Testis (tissue), 3 donors: ENCODE results near the gene DUSP2. TPM values are rescaled to one million over a fixed set of nuclear protein-coding genes. Genes with fewer than 3 reads are reported as not detected.

Experiments
- DNase-seq: peaks from one replicate; pipeline ENCODE4 v3.0.0-alpha.2; 2019
- H3K27ac ChIP-seq, 2 donors: fragments of 200-600 bp; sonication (generic); one replicate each; pipeline ENCODE4 v1.5.1; 2019
- H3K27me3 ChIP-seq: fragments of 200-600 bp; sonication (generic); one replicate; pipeline ENCODE4 v1.5.1; 2019
- H3K36me3 ChIP-seq: fragments of 200-600 bp; sonication (generic); one replicate; pipeline ENCODE4 v1.5.1; 2017; ENCODE audit warnings: low read depth; ENCODE audit errors: missing control alignments
- H3K4me1 ChIP-seq: fragments of 200-600 bp; sonication (generic); one replicate; pipeline ENCODE4 v1.5.1; 2019
- H3K4me3 ChIP-seq, 2 donors: fragments of 200-600 bp; sonication (generic); one replicate each; pipeline ENCODE4 v1.5.1; 2017 to 2019
- H3K9me3 ChIP-seq: fragments of 200-600 bp; sonication (generic); one replicate; pipeline ENCODE4 v1.5.1; 2017
- CTCF ChIP-seq, 3 experiments: fragments of 450-650 bp in 2 of 3; fragments of 200-600 bp in 1 of 3; sonication (generic) in 1 of 3; IDR thresholded peaks; one replicate each; pipeline ENCODE4 v1.5.1; 2016 to 2019; ENCODE audit warnings: antibody characterized with exemption in 3 of 3, mild to moderate bottlenecking in 2 of 3, moderate library complexity in 1 of 3
- POLR2A ChIP-seq: fragments of 450-650 bp; IDR thresholded peaks from one replicate; pipeline ENCODE4 v1.6.1; 2017; ENCODE audit warnings: antibody characterized with exemption, mild to moderate bottlenecking, moderate library complexity
- WGBS, 2 donors: methylation state at CpG; one replicate each; pipeline ENCODE4 v1.1.5; 2018; 5-methylcytosine and 5-hydroxymethylcytosine counted together
- intact Hi-C: fragments of 100-400 bp; cut with DNase I; formaldehyde crosslinking; loops from one replicate; pipeline ENCODE4 v1.15.1; 2023; ENCODE audit warnings: low total_unique reads
- polyA plus RNA-seq: library from polyadenylated mRNA; stranded (reverse); fragments of 350-450 nt; fragmentation: Illumina TruSeq; extraction: RNeasy Lipid Tissue Mini Kit (QIAGEN cat#74804); gene quantifications from one replicate; pipeline ENCODE4 v1.2.3, GENCODE V29; 2014; ENCODE audit warnings: low read depth, low replicate concordance; ENCODE audit not compliant: insufficient read depth
- total RNA-seq, 2 donors: library from RNA; depleted of rRNA; stranded (reverse); fragments of >200 nt; gene quantifications; one replicate each; pipeline ENCODE4 v1.2.3, GENCODE V29; 2016

The DUSP2 gene
- total and polyA plus RNA-seq, 3 donors from 2014 or later = 5.7 to 16.5 (median 6.3) TPM

DNA sequence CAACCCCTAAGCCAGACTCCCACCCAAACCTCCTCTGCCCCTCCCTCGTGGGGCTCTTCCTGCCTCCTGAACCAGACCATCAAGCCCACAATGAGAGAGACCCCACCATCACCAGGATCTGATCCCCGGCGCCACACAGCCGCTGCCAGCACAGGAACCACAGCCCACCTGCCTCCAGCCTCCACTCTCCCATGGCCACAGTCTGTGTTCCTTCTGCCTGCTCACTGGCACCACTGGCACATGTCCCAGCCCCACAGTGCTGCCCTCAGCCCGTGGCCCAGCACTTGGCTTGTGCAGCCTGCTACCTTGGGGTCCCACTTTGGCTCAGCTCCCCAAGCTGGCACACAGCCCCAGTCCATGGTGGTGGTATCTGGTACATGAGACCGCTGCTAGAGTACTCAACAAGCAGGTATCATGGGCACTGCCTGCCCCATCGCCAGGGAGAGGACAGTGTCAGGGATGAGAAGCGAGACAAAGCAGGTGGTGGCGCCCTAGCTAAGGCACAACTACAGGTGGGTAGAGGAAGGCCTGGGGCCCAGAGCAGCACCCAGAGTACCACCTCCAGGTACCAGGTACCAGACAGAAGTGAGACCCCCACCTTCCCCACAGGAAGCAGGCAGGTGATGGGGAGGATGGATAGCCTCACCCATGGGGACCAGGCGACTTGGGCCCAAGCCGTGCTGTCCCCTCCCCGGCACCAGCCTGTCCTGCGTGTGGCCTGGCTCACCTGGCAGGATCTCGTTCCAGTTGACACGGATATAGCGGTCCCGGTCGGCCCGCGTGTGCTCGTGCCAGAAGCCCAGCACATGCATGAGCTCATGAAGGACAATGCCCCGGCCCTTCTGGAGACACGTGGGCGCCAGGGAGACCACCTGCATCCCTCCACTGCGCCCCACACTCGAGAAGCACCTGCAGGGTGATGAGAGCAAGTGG lies 13.2 kb downstream of the DUSP2 start:
- WGBS, 2 donors = 95 to 96% methylated on average over 10 to 25 of the region's 26 CpGs
- H3K4me3 ChIP-seq = no peak overlapping the region
- DNase-seq = no peak
- no peaks in the 10 kb centered on the region for H3K27me3 ChIP-seq
- intact Hi-C loops = no loop called here
- no peaks in the 10 kb centered on the region for H3K36me3 ChIP-seq
- H3K4me1 ChIP-seq = no peaks in the 10 kb centered on the region
- H3K27ac ChIP-seq = no peak overlapping the region
- no peaks in the 10 kb centered on the region for H3K9me3 ChIP-seq
- TF ChIP-seq CTCF (IDR thresholded peaks at IDR 0.05) = no peak
- TF ChIP-seq POLR2A = no peak

DNA sequence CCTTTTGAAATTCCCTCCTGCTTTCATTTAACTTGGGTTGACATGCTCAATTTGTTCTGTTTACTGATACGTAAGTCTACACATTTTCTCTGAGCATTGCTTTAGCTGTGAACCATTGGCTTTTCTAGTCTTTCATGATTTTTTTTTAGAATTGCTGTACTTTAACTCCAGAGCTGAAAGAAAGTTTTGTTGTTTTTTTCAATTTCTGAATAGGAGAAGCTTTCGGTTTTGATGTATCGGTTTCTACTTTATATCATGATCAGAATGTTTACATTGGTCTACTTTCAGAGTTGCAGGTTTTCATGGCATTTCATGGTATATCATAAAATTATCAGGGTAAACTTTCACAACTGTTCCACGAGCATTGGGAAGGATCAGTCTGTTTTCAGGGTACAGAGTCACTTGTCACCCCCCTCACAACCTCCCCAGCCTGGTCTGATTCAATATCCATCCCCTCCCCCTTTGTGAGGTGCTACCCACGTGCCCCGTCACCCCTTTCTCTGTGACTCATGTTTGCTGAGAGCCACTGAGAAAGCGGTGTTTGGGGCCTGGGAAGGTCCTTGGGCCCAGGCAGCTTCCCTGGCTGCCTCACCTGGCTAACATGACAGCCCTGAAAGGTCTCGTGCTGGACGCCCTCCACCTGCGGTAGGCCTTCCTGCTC lies 14.0 kb downstream of the DUSP2 start:
- 83 to 85% methylated on average over 10 of the region's 10 CpGs for WGBS, 2 donors
- TF ChIP-seq POLR2A (no peak), CTCF (IDR thresholded peaks at IDR 0.05) (no peak)

DNA sequence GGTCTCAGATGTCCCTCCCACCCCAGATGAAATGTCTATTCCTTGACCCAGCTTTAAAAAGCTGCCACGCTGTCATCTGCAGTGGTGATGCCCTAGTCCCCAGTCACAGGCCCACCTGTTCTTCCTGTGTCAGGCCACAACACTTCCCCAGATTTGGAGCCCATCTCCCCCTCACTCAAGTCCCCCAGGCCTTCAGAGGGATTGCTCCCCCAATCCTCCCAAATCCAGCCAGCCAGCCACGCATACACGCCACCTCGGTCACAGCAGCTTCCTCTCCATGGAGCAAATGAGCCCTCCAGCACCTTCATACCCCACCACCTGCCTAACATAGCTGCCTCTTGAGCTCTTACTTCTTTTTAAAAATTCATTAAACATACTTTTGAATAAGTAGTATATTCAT lies 14.8 kb downstream of the DUSP2 start:
- H3K27ac ChIP-seq = no peak overlapping the region
- no peak for TF ChIP-seq POLR2A
- TF ChIP-seq CTCF (IDR thresholded peaks at IDR 0.05) = no peak
- no peaks in the 10 kb centered on the region for H3K4me1 ChIP-seq
- intact Hi-C loops = no loop called here
- 95 to 96% methylated on average over 4 of the region's 4 CpGs for WGBS, 2 donors
- H3K27me3 ChIP-seq = no peaks in the 10 kb centered on the region
- H3K9me3 ChIP-seq = no peaks in the 10 kb centered on the region
- H3K36me3 ChIP-seq = no peaks in the 10 kb centered on the region
- DNase-seq = no peak
- no peak overlapping the region for H3K4me3 ChIP-seq

More for the DNA sequence above, 14.0 kb downstream of the DUSP2 start:
- Histone ChIP-seq H3K4me3 (no peak overlapping the region), H3K36me3 (no peaks in the 10 kb centered on the region), H3K27ac (no peak overlapping the region), H3K9me3 (no peaks in the 10 kb centered on the region), H3K27me3 (no peaks in the 10 kb centered on the region), H3K4me1 (no peaks in the 10 kb centered on the region)
- intact Hi-C loops = no loop called here
- DNase-seq = no peak

DNA sequence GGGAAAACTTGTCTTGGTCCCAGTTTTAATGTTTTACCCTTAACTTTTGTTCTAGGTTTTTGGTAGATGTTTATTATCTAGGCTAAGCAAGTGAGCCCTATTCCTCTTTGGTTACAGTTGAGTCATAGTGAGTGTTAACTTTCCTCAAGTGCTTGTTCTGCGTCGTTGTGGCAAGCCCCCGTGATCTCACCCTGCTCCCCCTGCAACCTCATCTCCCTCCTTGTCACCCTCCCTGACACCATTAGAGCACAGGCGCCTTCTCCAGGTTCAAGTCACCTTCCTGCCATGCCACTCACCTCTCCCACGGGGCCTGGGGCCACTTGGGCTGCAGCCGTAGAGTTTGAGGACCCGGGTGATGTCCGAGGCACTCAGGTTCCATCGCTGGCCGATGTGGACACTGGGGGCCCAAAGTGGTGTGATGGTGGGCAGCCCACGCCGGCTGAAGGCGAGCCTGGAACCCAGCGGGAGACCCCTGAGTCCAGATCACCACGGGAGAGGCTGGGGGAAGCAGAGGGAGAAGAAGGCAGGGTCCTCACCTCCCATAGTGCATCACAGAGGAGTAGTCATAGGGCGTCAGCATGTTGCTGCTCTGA lies 15.6 kb downstream of the DUSP2 start:
- intact Hi-C loops = loop anchor here (10.0 kb wide), 1 partner anchor 125 kb away; no protein-coding TSS in a partner anchor
- Histone ChIP-seq H3K36me3 (no peaks in the 10 kb centered on the region), H3K9me3 (no peaks in the 10 kb centered on the region), H3K4me3 (no peak overlapping the region), H3K27me3 (no peaks in the 10 kb centered on the region), H3K4me1 (no peaks in the 10 kb centered on the region), H3K27ac (no peak overlapping the region)
- WGBS, 2 donors = 89 to 90% methylated on average over 16 of the region's 16 CpGs
- DNase-seq = no peak
- TF ChIP-seq CTCF (IDR thresholded peaks at IDR 0.05) = no peak
- TF ChIP-seq POLR2A = no peak
